ENCODE measurements around the gene NLGN1. TPM values are rescaled to one million over a fixed set of nuclear protein-coding genes. Genes with fewer than 3 reads are reported as not detected.

NLGN1 gene
- total RNA-seq, 1 experiment from 2014 or later: 4.0 TPM

- DNase-seq: peak; percentile 34
- Histone ChIP-seq H3K27me3 (no peaks in the 10 kb centered on the region), H3K36me3 (no peaks in the 10 kb centered on the region), H3K4me3 (no peak overlapping the region), H3K9me3 (no peaks in the 10 kb centered on the region)
These were observed 845.6 kb downstream of the NLGN1 start for GRCh38 chr3:174243171-174243570.

GRCh38 chr3:174247687-174248152 lies 850.2 kb downstream of the NLGN1 start:
- Histone ChIP-seq H3K9me3 (no peaks in the 10 kb centered on the region), H3K4me3 (no peak overlapping the region), H3K36me3 (no peaks in the 10 kb centered on the region), H3K27me3 (no peaks in the 10 kb centered on the region)
- DNase-seq: no peak

DNA sequence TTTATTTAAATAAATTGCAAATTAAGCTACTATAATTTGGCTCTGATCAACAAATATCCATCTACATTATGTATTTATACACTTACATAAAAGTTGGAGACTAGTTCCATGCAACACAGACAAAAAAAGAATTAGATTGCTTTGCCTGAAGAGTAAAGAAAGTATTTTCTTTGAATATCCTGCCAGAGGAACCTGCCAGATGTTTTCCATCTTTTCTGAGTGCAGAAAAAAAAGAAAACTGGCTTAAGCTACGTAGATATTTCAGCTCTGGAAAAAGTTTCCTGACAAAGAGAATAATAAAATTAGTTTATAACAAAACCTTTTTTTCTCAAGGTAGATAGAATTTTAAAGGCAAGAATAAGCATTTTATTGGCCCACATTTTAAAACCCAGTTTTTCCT lies 854.1 kb downstream of the NLGN1 start:
- no peaks in the 10 kb centered on the region for H3K36me3 ChIP-seq
- H3K9me3 ChIP-seq: peaks cover 4% of the 10 kb centered on the region; the same call in 1 of the 2 replicates
- no peak for DNase-seq
- H3K27me3 ChIP-seq: no peaks in the 10 kb centered on the region
- no peak overlapping the region for H3K4me3 ChIP-seq

- H3K9me3 ChIP-seq: peaks cover 4% of the 10 kb centered on the region; the same call in 1 of the 2 replicates
- no peaks in the 10 kb centered on the region for H3K36me3 ChIP-seq
- DNase-seq: no peak
- no peak overlapping the region for H3K4me3 ChIP-seq
- H3K27me3 ChIP-seq: no peaks in the 10 kb centered on the region
These were observed 855.8 kb downstream of the NLGN1 start for GRCh38 chr3:174253196-174253823.

- no peaks in the 10 kb centered on the region for H3K36me3 ChIP-seq
- no peak for DNase-seq
- no peaks in the 10 kb centered on the region for H3K27me3 ChIP-seq
- H3K4me3 ChIP-seq: no peak overlapping the region
- H3K9me3 ChIP-seq: peaks cover 4% of the 10 kb centered on the region; the same call in 1 of the 2 replicates
These were observed 856.4 kb downstream of the NLGN1 start for GRCh38 chr3:174253940-174254339.

DNA sequence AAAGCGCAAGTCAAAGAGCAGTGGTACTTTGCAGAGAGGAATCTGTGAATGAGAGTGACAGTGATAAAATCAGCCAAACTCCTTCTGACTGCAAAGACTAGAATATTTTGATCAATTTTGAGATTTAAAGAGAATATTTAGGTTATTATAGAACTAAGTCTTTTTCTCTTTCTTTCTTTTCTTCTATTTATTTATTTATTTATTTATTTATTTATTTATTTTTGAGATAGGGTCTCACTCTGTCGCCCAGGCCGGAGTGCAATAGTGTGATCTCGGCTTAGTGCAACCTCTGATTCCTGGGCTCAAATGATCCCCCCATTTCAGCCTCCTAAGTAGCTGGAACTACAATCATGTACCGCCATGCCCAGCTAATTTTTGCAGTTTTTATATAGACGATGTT lies 857.9 kb downstream of the NLGN1 start:
- no peaks in the 10 kb centered on the region for H3K36me3 ChIP-seq
- no peak overlapping the region for H3K4me3 ChIP-seq
- DNase-seq: no peak
- no peaks in the 10 kb centered on the region for H3K27me3 ChIP-seq
- peaks cover 4% of the 10 kb centered on the region; the same call in 1 of the 2 replicates for H3K9me3 ChIP-seq

- DNase-seq: no peak
- Histone ChIP-seq H3K36me3 (no peaks in the 10 kb centered on the region), H3K27me3 (no peaks in the 10 kb centered on the region), H3K9me3 (no peaks in the 10 kb centered on the region), H3K4me3 (no peak overlapping the region)
These were observed 868.9 kb downstream of the NLGN1 start for GRCh38 chr3:174266476-174266875.

- Histone ChIP-seq H3K4me3 (no peak overlapping the region), H3K36me3 (no peaks in the 10 kb centered on the region), H3K27me3 (no peaks in the 10 kb centered on the region), H3K9me3 (no peaks in the 10 kb centered on the region)
- no peak for DNase-seq
These were observed 870.5 kb downstream of the NLGN1 start for GRCh38 chr3:174268061-174268460.

DNA sequence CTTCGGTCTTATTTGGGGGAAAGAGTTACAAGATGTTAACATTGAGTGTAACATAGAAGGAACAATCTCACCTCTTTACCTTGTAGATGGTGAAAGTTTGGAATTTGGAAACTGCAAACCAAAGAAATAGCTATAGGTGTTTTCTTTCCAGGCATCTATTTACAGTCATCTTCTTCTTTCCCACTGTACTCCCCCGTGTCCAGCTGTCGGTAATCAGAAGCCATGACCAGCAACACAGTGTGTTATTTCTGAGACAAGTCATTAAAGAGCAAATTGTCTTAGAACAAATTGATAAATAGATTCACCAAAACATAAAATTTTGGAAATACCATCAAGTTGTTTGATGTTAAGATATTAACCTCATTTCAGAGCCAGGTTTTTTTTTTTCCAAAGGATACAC lies 871.0 kb downstream of the NLGN1 start:
- Histone ChIP-seq H3K9me3 (no peaks in the 10 kb centered on the region), H3K36me3 (no peaks in the 10 kb centered on the region), H3K4me3 (no peak overlapping the region), H3K27me3 (no peaks in the 10 kb centered on the region)
- no peak for DNase-seq

DNA sequence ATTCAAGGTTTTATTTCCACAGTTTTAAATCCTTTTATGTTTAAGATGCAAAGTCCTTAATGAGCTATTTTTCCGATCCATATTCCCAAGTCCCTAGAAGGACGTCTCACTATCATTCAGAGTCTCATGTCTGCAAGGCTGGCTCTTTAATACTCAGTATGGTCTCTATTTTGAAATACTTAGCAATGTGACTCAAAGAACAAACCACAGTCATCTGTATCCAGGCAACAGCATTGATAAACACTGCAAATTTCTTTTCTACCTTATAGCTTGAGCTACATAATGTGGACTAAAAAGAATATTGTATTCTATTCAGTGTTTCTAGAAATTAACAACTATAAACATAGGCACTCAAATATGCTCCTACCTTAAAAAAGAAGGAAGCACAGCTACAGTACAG lies 873.3 kb downstream of the NLGN1 start:
- no peaks in the 10 kb centered on the region for H3K36me3 ChIP-seq
- H3K9me3 ChIP-seq: no peaks in the 10 kb centered on the region
- no peak for DNase-seq
- no peak overlapping the region for H3K4me3 ChIP-seq
- H3K27me3 ChIP-seq: no peaks in the 10 kb centered on the region

DNA sequence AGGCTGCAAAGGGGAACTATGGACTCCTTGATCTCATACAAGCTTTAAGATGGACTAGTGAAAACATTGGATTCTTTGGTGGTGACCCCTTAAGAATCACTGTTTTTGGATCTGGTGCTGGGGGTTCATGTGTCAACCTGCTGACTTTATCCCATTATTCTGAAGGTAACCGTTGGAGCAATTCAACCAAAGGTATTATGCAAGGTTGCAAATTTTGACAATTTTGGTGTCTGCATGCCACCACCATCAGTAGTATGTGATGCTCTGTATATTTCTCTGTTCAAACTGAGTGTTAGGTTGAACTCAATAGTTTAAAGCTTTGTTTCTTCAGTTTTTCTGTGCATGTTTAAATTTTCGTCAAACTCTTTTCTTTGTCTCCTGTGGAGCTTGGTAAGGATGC lies 877.8 kb downstream of the NLGN1 start:
- no peak for DNase-seq
- Histone ChIP-seq H3K27me3 (no peaks in the 10 kb centered on the region), H3K36me3 (no peaks in the 10 kb centered on the region), H3K9me3 (no peaks in the 10 kb centered on the region), H3K4me3 (no peak overlapping the region)

GRCh38 chr3:174276826-174277225 lies 879.3 kb downstream of the NLGN1 start:
- H3K4me3 ChIP-seq: no peak overlapping the region
- H3K9me3 ChIP-seq: no peaks in the 10 kb centered on the region
- H3K36me3 ChIP-seq: no peaks in the 10 kb centered on the region
- H3K27me3 ChIP-seq: no peaks in the 10 kb centered on the region
- no peak for DNase-seq

- no peak overlapping the region for H3K4me3 ChIP-seq
- H3K36me3 ChIP-seq: no peaks in the 10 kb centered on the region
- no peaks in the 10 kb centered on the region for H3K27me3 ChIP-seq
- DNase-seq: no peak
- H3K9me3 ChIP-seq: no peaks in the 10 kb centered on the region
These were observed 880.5 kb downstream of the NLGN1 start for GRCh38 chr3:174278094-174278493.

- Histone ChIP-seq H3K9me3 (no peaks in the 10 kb centered on the region), H3K27me3 (no peaks in the 10 kb centered on the region), H3K36me3 (no peaks in the 10 kb centered on the region), H3K4me3 (no peak overlapping the region)
- no peak for DNase-seq
These were observed 882.6 kb downstream of the NLGN1 start for GRCh38 chr3:174280186-174280585.

DNA sequence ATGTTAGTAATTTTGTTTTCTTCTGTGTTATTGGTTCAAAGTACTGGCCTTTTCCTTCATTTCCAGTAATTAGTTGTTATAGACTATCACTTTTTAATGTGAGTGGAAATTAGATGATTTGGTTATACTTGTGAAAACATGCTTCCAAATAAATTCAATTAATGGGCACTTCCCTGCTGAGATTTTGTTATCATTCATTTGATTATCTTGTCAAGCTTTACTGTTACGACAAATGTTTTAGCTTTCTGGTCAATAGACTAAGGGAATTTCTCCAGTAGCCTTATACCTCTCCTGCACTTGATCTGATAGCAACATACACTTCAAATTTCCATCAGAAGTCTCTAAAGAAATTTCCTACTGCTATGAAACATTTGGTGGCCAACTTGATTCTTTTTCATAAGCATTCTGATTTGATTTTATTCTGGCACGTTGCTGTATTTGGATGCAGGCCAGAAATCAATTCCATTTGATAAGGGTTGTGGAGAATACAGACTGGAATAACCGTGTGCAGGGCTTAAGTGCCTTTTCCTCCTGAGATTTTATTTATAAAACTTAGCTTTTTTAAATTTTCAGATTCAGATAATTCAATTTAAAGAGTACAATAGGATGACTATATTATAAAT lies 887.8 kb downstream of the NLGN1 start:
- DNase-seq: no peak
- no peaks in the 10 kb centered on the region for H3K36me3 ChIP-seq
- no peaks in the 10 kb centered on the region for H3K9me3 ChIP-seq
- no peaks in the 10 kb centered on the region for H3K27me3 ChIP-seq
- H3K4me3 ChIP-seq: no peak overlapping the region

DNA sequence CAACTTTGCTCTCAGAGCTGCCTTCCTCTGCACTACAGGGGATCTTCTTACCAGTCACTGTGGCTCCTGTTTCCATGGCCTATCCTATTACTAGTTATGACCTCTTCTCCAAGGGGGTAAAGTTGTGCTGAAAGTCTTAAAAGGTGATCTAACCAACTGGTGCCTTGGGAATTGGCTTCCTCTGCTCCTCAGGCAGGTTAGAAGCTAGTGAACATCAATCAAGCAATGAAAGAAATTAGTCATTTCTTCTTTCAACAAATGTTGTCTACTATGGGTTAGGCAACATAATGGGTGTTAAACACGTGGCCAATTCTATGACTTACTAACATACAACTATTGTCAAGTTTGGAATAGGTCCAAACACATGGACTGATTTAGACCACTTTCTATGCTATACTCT lies 890.2 kb downstream of the NLGN1 start:
- DNase-seq: no peak
- no peak overlapping the region for H3K4me3 ChIP-seq
- H3K9me3 ChIP-seq: no peaks in the 10 kb centered on the region
- no peaks in the 10 kb centered on the region for H3K27me3 ChIP-seq
- no peaks in the 10 kb centered on the region for H3K36me3 ChIP-seq

GRCh38 chr3:174294616-174295015 lies 897.1 kb downstream of the NLGN1 start:
- no peaks in the 10 kb centered on the region for H3K36me3 ChIP-seq
- H3K4me3 ChIP-seq: no peak overlapping the region
- H3K27me3 ChIP-seq: no peaks in the 10 kb centered on the region
- no peak for DNase-seq
- H3K9me3 ChIP-seq: no peaks in the 10 kb centered on the region; the same call in 1 of the 2 replicates
